HG03432 (cell line): ENCODE data around the gene FKBP1A.

Experiments used
- ATAC-seq: cut with Tn5 transposase; IDR thresholded peaks from one replicate; pipeline ENCODE4 v1.9.1; 2021; ENCODE audit warnings: mild to moderate bottlenecking, moderate library complexity; ENCODE audit not compliant: unreplicated experiment

Gene FKBP1A

GRCh38 chr20:1388741-1389483, 3.9 kb downstream of the FKBP1A start:
- no peak for ATAC-seq

GRCh38 chr20:1388253-1388652, 4.6 kb downstream of the FKBP1A start:
- no peak for ATAC-seq

- no peak for ATAC-seq
Observed at GRCh38 chr20:1386323-1386722, 6.5 kb downstream of the FKBP1A start.

- no peak for ATAC-seq
Observed at GRCh38 chr20:1383623-1384404, 9.0 kb downstream of the FKBP1A start.

GRCh38 chr20:1382670-1383069, 10.2 kb downstream of the FKBP1A start:
- ATAC-seq: no peak

GRCh38 chr20:1381753-1382591, 10.9 kb downstream of the FKBP1A start:
- ATAC-seq: no peak

- no peak for ATAC-seq
Observed at GRCh38 chr20:1378735-1379125, 14.1 kb downstream of the FKBP1A start.

- no peak for ATAC-seq
Observed at GRCh38 chr20:1377984-1378734, 14.7 kb downstream of the FKBP1A start.

GRCh38 chr20:1377341-1377871, 15.4 kb downstream of the FKBP1A start:
- ATAC-seq: peak; percentile 37

- ATAC-seq: peak; percentile 47
Observed at GRCh38 chr20:1376408-1377270, 16.2 kb downstream of the FKBP1A start.

GRCh38 chr20:1376007-1376406, 16.8 kb downstream of the FKBP1A start:
- ATAC-seq: no peak

GRCh38 chr20:1375515-1375914, 17.3 kb downstream of the FKBP1A start:
- ATAC-seq: no peak

- no peak for ATAC-seq
Observed at GRCh38 chr20:1374246-1374645, 18.6 kb downstream of the FKBP1A start.

GRCh38 chr20:1373614-1374013, 19.2 kb downstream of the FKBP1A start:
- no peak for ATAC-seq

- no peak for ATAC-seq
Observed at GRCh38 chr20:1373036-1373435, 19.8 kb downstream of the FKBP1A start.

- ATAC-seq: no peak
Observed at GRCh38 chr20:1371830-1372539, 20.9 kb downstream of the FKBP1A start.

- no peak for ATAC-seq
Observed at GRCh38 chr20:1371202-1371782, 21.6 kb downstream of the FKBP1A start.

GRCh38 chr20:1370548-1371110, 22.2 kb downstream of the FKBP1A start:
- no peak for ATAC-seq
